ENCODE measurements around the gene IGSF9B. TPM values are rescaled to one million over a fixed set of nuclear protein-coding genes. Genes with fewer than 3 reads are reported as not detected.

IGSF9B gene
- total and polyA plus RNA-seq, 10 of the 15 experiments (the other 5 are each of a cell fraction or from before 2014, with no cell fraction given), result 0.03 to 3.7 (median 0.20) TPM; not detected in 2

DNA sequence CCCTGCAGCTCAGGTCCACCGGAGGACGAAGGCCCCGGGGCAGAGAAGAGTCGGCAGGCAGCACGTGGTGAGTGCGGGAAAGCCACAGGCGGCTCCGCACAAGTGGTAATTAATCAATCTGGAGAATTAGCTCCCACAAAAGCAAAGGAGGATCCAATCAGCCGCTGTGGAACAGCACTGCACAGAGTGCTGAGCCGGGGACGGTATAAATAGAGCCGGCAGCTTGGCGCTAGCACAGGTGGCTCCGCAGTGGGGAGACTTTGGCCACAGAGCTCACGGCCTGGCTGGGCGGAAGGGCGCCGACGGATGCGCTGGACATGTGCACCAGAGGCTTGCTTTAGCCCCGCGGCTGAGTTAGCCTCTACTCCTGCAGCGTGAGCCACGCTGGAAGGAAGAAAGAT is 48.9 kb downstream of the IGSF9B start:
- TF ChIP-seq STAT1 (conservative IDR thresholded peaks at IDR 0.05) (no peak), ZNF24 (IDR thresholded peaks at IDR 0.05) (no peak), IKZF1 (conservative IDR thresholded peaks at IDR 0.05) (no peak)
- no peak for ATAC-seq
- H3K9me3 ChIP-seq (replicated peaks; ENCODE audit: control insufficient read depth, insufficient read depth, low read length), result no peaks in the 10 kb centered on the region
- peaks cover 3% of the 10 kb centered on the region; the same call in 1 of the 2 replicates for H3K4me1 ChIP-seq (ENCODE audit: control insufficient read depth, insufficient read depth, low read length)
- H3K9ac ChIP-seq (ENCODE audit: control insufficient read depth, insufficient read depth, low read length), result no peak overlapping the region
- H4K20me1 ChIP-seq (ENCODE audit: control insufficient read depth, insufficient read depth), result no peaks in the 10 kb centered on the region
- ChIA-PET POLR2A (no interaction called here), SMC1A (ENCODE audit: uncharacterized antibody, unreplicated experiment) (no interaction called here), CTCF (no interaction called here), RAD21 (ENCODE audit: unreplicated experiment) (no interaction called here)
- in situ Hi-C loops (cut with MboI) (no loop called here), intact Hi-C loops (cut with micrococcal nuclease; ENCODE audit: unreplicated experiment) (no loop called here)
- no peaks in the 10 kb centered on the region for H3K27me3 ChIP-seq (replicated peaks in 1 of 2; ENCODE audit: control insufficient read depth in 2 of 2, insufficient read depth in 2 of 2, low read length in 1 of 2)
- no peak overlapping the region for H2AFZ ChIP-seq (ENCODE audit: control insufficient read depth, low read depth, low read length)
- no peak overlapping the region for H3K27ac ChIP-seq (ENCODE audit: control insufficient read depth, insufficient read depth)
- no peak for DNase-seq (ENCODE audit: low read depth, low spot score)
- WGBS (ENCODE audit: insufficient coverage, insufficient replicate concordance, low lambda C conversion rate, missing lambda C conversion rate), result 82% methylated on average over 17 of the region's 24 CpGs
- H3K4me3 ChIP-seq, result no peak overlapping the region
- H3K79me2 ChIP-seq (ENCODE audit: control insufficient read depth, insufficient read depth, low read length), result no peaks in the 10 kb centered on the region
- H3K4me2 ChIP-seq (ENCODE audit: control insufficient read depth, insufficient read depth), result no peak overlapping the region
- FAIRE-seq, result no peak
- no peaks in the 10 kb centered on the region for H3K36me3 ChIP-seq (ENCODE audit: control insufficient read depth in 2 of 2, insufficient read depth in 2 of 2, low read length in 1 of 2)
- BruUV-seq (replicated peaks), result no TSS peak

DNA sequence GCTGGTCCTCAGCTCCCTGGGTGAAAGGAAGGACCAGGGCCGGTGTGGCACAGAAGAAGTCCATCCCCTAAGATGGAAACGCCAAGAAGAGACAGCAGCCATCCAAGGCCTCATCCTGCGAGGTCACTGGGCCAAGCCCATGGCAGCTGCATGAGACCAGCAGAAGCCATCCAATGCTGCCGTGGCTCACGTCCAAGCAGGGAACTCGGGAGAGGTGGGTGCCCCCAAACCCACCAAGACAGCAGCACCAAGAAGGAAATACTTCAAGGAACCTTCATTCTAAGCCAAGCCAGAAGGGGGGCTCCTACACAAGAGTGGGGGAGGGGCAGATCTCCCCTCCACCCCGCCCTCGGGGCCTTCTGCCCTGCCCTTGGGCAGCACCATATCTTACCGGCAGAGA is 49.6 kb downstream of the IGSF9B start:
- TF ChIP-seq CHD1 (IDR thresholded peaks at IDR 0.05; ENCODE audit: low read depth, low read length) (no peak), SREBF2 (IDR thresholded peaks at IDR 0.05; ENCODE audit: low read length) (no peak), NRF1 (conservative IDR thresholded peaks at IDR 0.05; ENCODE audit: low read depth, low read length) (no peak), IRF4 (IDR thresholded peaks at IDR 0.05; ENCODE audit: low read depth, low read length) (no peak), MTA3 (IDR thresholded peaks at IDR 0.05; ENCODE audit: borderline replicate concordance, low read length) (no peak)
- TF ChIP-seq, protein P1, sequence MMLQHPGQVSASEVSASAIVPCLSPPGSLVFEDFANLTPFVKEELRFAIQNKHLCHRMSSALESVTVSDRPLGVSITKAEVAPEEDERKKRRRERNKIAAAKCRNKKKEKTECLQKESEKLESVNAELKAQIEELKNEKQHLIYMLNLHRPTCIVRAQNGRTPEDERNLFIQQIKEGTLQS (IDR thresholded peaks at IDR 0.05; ENCODE audit: borderline replicate concordance, extremely low read depth, low read depth, low read length), result no peak
- H3K4me2 ChIP-seq (ENCODE audit: control insufficient read depth, insufficient read depth), result no peak overlapping the region
- no peak overlapping the region for H3K9ac ChIP-seq (ENCODE audit: control insufficient read depth, insufficient read depth, low read length)
- no peaks in the 10 kb centered on the region for H3K27me3 ChIP-seq (replicated peaks in 1 of 2; ENCODE audit: control insufficient read depth in 2 of 2, insufficient read depth in 2 of 2, low read length in 1 of 2)
- in situ Hi-C loops (cut with MboI), result no loop called here
- H3K79me2 ChIP-seq (ENCODE audit: control insufficient read depth, insufficient read depth, low read length), result no peaks in the 10 kb centered on the region
- H3K4me3 ChIP-seq, result no peak overlapping the region
- H3K27ac ChIP-seq (ENCODE audit: control insufficient read depth, insufficient read depth), result no peak overlapping the region
- H3K36me3 ChIP-seq (ENCODE audit: control insufficient read depth in 2 of 2, insufficient read depth in 2 of 2, low read length in 1 of 2), result no peaks in the 10 kb centered on the region
- CTCF ChIA-PET, result no interaction called here
- H2AFZ ChIP-seq (ENCODE audit: control insufficient read depth, low read depth, low read length), result no peak overlapping the region
- intact Hi-C loops (cut with micrococcal nuclease; ENCODE audit: unreplicated experiment), result no loop called here
- SMC1A ChIA-PET (ENCODE audit: uncharacterized antibody, unreplicated experiment), result no interaction called here
- DNase-seq (ENCODE audit: low read depth, low spot score), result no peak
- POLR2A ChIA-PET, result no interaction called here
- H3K4me1 ChIP-seq (ENCODE audit: control insufficient read depth, insufficient read depth, low read length), result peaks cover 3% of the 10 kb centered on the region; the same call in 1 of the 2 replicates
- 61% methylated on average over 9 of the region's 9 CpGs for WGBS (ENCODE audit: insufficient coverage, insufficient replicate concordance, low lambda C conversion rate, missing lambda C conversion rate)
- no peaks in the 10 kb centered on the region for H3K9me3 ChIP-seq (replicated peaks; ENCODE audit: control insufficient read depth, insufficient read depth, low read length)
- FAIRE-seq, result no peak
- no peaks in the 10 kb centered on the region for H4K20me1 ChIP-seq (ENCODE audit: control insufficient read depth, insufficient read depth)
- RAD21 ChIA-PET (ENCODE audit: unreplicated experiment), result no interaction called here
- no TSS peak for BruUV-seq (replicated peaks)
- no peak for ATAC-seq
